Neuronal stem cell (in vitro differentiated cells): ENCODE measurements around the gene TAF11.
A peak's percentile ranks its signal among the peaks of the same experiment; 100 is the strongest.

Experiments used
- DNase-seq: peaks from one replicate; pipeline ENCODE4 v3.0.0-alpha.2; 2013; ENCODE audit warnings: low spot score
- H2AFZ ChIP-seq: one replicate; pipeline ENCODE4 v1.6.1; 2013; ENCODE audit warnings: mild to moderate bottlenecking, low read length, inconsistent platforms
- H2AK5ac ChIP-seq: 2 replicates; pipeline ENCODE4 v1.6.1; 2013; ENCODE audit warnings: low read depth, mild to moderate bottlenecking, inconsistent platforms, low read length, moderate library complexity, mixed read lengths
- H2BK120ac ChIP-seq: 2 replicates; pipeline ENCODE4 v1.6.1; 2013; ENCODE audit warnings: low read depth, mild to moderate bottlenecking, inconsistent platforms, low read length, moderate library complexity, mixed read lengths
- H2BK12ac ChIP-seq: one replicate; pipeline ENCODE4 v1.6.1; 2013; ENCODE audit warnings: low read length, inconsistent platforms
- H2BK15ac ChIP-seq: 2 replicates; pipeline ENCODE4 v1.6.1; 2013; ENCODE audit warnings: mild to moderate bottlenecking, low read length, inconsistent platforms, mixed read lengths
- H2BK5ac ChIP-seq: one replicate; pipeline ENCODE4 v1.6.1; 2013; ENCODE audit warnings: inconsistent platforms, mild to moderate bottlenecking, low read length, moderate library complexity
- H3K14ac ChIP-seq: one replicate; pipeline ENCODE4 v1.6.1; 2013; ENCODE audit warnings: low read length, inconsistent platforms
- H3K18ac ChIP-seq: 2 replicates; pipeline ENCODE4 v1.6.1; 2013; ENCODE audit warnings: low read length, inconsistent platforms
- H3K23ac ChIP-seq: 2 replicates; pipeline ENCODE4 v1.6.1; 2013; ENCODE audit warnings: low read depth, mild to moderate bottlenecking, mixed read lengths, low read length, inconsistent platforms; ENCODE audit not compliant: poor library complexity
- H3K27ac ChIP-seq: replicated peaks from 3 replicates; pipeline ENCODE4 v1.5.1; 2013; ENCODE audit warnings: low read length, inconsistent platforms
- H3K27me3 ChIP-seq, 3 experiments: 2 replicates each; pipeline ENCODE4 v1.6.1; 2013; ENCODE audit warnings: low read length in 3 of 3, mild to moderate bottlenecking in 2 of 3, inconsistent platforms in 1 of 3, low read depth in 1 of 3, mixed read lengths in 1 of 3, moderate library complexity in 1 of 3; ENCODE audit not compliant: control insufficient read depth in 3 of 3, insufficient read depth in 3 of 3
- H3K36me3 ChIP-seq, 2 donors: replicated peaks in 1 of 2; 2 replicates each; pipeline ENCODE4 v1.6.1; 2013; ENCODE audit warnings: low read length in 2 of 2; ENCODE audit not compliant: control insufficient read depth in 2 of 2, insufficient read depth in 2 of 2
- H3K4ac ChIP-seq: 2 replicates; pipeline ENCODE4 v1.6.1; 2013; ENCODE audit warnings: inconsistent platforms, mild to moderate bottlenecking, low read length, moderate library complexity
- H3K4me1 ChIP-seq, 2 donors: 1 replicate in 1 of 2; 2 replicates in 1 of 2; pipeline ENCODE4 v1.6.1; 2013; ENCODE audit warnings: low read length in 2 of 2, low read depth in 1 of 2; ENCODE audit not compliant: control insufficient read depth in 2 of 2, insufficient read depth in 1 of 2
- H3K4me2 ChIP-seq: one replicate; pipeline ENCODE4 v1.6.1; 2013; ENCODE audit warnings: mild to moderate bottlenecking, low read length, inconsistent platforms; ENCODE audit not compliant: insufficient read depth, poor library complexity, severe bottlenecking
- H3K4me3 ChIP-seq, 2 donors: 2 replicates each; pipeline ENCODE4 v1.5.1; 2013; ENCODE audit warnings: low read length in 2 of 2, mild to moderate bottlenecking in 2 of 2, inconsistent platforms in 1 of 2, moderate library complexity in 1 of 2
- H3K79me1 ChIP-seq: one replicate; pipeline ENCODE4 v1.6.1; 2013; ENCODE audit warnings: low read depth, mild to moderate bottlenecking, inconsistent platforms, low read length, moderate library complexity
- H3K9ac ChIP-seq: one replicate; pipeline ENCODE4 v1.6.1; 2013; ENCODE audit warnings: mild to moderate bottlenecking, low read depth, low read length, inconsistent platforms; ENCODE audit not compliant: poor library complexity
- H3K9me3 ChIP-seq, 2 donors: replicated peaks in 1 of 2; 2 replicates each; pipeline versions ENCODE3 to v1.6.1; 2013; ENCODE audit warnings: low read length in 2 of 2, mild to moderate bottlenecking in 2 of 2, inconsistent platforms in 1 of 2, low read depth in 1 of 2, mixed read lengths in 1 of 2, moderate library complexity in 1 of 2; ENCODE audit not compliant: control insufficient read depth in 2 of 2, insufficient read depth in 1 of 2
- H4K8ac ChIP-seq: one replicate; pipeline ENCODE4 v1.6.1; 2013; ENCODE audit warnings: low read depth, mild to moderate bottlenecking, inconsistent platforms, low read length, moderate library complexity
- H4K91ac ChIP-seq: one replicate; pipeline ENCODE4 v1.6.1; 2013; ENCODE audit warnings: low read length, low read depth, mild to moderate bottlenecking, inconsistent platforms; ENCODE audit not compliant: poor library complexity
- WGBS, 2 donors: extraction: QIAGEN DNeasy Blood & Tissue Kit; methylation state at CpG; one replicate each; pipeline ENCODE4 v1.1.7; 2013; ENCODE audit warnings: missing lambda C conversion rate in 2 of 2, mixed read lengths in 1 of 2; ENCODE audit not compliant: insufficient read length in 2 of 2, insufficient replicate concordance in 1 of 2; ENCODE audit errors: extremely low coverage in 2 of 2; 5-methylcytosine and 5-hydroxymethylcytosine counted together

Gene TAF11

DNA sequence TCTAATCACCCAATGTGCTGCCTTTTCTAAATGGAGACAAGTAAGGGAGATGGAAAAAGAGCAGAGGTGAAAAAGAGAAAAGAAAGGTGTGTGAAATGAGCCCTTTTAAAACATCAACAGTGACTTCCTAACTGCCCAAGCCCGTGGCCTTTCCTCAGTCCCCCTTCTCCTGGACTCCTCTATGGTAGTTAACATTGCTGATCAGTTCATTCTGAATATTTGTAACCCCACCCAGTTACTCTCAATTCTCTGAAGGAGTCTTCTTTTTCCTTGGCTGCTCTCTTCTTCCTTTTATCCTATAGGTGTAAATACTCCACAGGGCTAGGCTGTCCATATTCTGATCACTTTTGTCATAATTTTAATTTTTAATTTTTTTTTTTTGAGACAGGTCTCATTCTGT, 27.1 kb downstream of the TAF11 start:
- Histone ChIP-seq H3K36me3 (peaks cover 29 to 89% of the 10 kb centered on the region in 2 donors), H3K27me3 (no peaks in the 10 kb centered on the region), H3K9ac (no peak overlapping the region), H2BK5ac (no peak overlapping the region), H3K23ac (no peak overlapping the region), H3K18ac (no peak overlapping the region), H3K14ac (no peak overlapping the region), H2AK5ac (no peak overlapping the region), H3K4me3 (no peak overlapping the region), H3K27ac (no peak overlapping the region), H4K8ac (no peak overlapping the region), H2AFZ (no peak overlapping the region), H3K4me2 (no peak overlapping the region), H4K91ac (no peak overlapping the region), H3K79me1 (no peaks in the 10 kb centered on the region), H3K9me3 (no peaks in the 10 kb centered on the region), H2BK120ac (no peak overlapping the region), H2BK12ac (no peak overlapping the region), H3K4me1 (no peaks in the 10 kb centered on the region), H3K4ac (no peak overlapping the region), H2BK15ac (no peak overlapping the region)
- WGBS, 2 donors = no CpG with 5 or more reads among the region's 1 CpG
- no peak for DNase-seq

DNA sequence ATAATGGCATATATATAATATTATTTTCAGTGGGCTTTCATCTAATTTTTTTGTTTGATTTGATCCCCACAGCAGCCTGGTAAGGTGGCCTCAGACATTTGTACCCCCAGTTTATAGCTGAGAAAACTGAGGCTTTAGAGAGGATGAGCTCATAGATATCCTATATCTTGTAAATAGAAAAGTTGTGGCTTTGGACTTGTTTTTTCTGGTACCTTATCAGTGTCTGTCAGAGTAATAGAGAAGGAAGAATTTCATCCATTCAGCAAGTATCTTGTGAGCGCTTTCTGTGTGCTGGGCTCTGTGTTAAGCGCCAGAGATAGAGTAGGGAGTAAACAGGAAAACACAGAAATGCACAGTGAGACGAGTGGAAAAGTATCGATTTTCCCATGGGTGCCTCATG, 27.9 kb downstream of the TAF11 start:
- Histone ChIP-seq H3K4ac (no peak overlapping the region), H3K4me2 (no peak overlapping the region), H3K14ac (no peak overlapping the region), H3K27me3 (no peaks in the 10 kb centered on the region), H2BK5ac (no peak overlapping the region), H3K18ac (no peak overlapping the region), H3K79me1 (no peaks in the 10 kb centered on the region), H2AK5ac (no peak overlapping the region), H2AFZ (no peak overlapping the region), H3K4me3 (no peak overlapping the region), H3K27ac (no peak overlapping the region), H4K91ac (no peak overlapping the region), H4K8ac (no peak overlapping the region), H2BK12ac (no peak overlapping the region), H2BK120ac (no peak overlapping the region), H2BK15ac (no peak overlapping the region), H3K9ac (no peak overlapping the region), H3K4me1 (no peaks in the 10 kb centered on the region), H3K23ac (no peak overlapping the region), H3K36me3 (peaks cover 29 to 90% of the 10 kb centered on the region in 2 donors), H3K9me3 (no peaks in the 10 kb centered on the region)
- DNase-seq = no peak
- WGBS, 2 donors = no CpG with 5 or more reads among the region's 4 CpGs

DNA sequence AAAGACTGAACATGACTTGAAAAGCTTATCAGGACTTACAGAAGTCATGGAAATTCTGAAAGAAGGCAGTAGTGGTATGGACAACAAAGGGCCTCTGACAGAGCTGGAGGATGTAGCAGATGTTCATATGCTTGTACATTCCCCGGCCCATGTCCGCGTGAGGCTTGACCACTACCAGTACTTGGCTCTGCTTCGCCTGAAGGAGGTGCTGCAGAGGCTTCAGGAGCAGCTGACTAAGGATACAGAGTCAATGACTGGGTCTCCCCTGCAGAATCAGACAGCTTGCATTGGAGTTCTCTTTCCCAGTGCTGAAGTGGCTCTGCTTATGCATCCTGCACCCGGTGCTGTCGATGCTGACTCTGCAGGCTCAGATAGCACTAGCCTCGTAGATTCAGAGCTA, 29.2 kb downstream of the TAF11 start:
- Histone ChIP-seq H3K27ac (no peak overlapping the region), H3K4me2 (no peak overlapping the region), H2AFZ (no peak overlapping the region), H2AK5ac (no peak overlapping the region), H3K23ac (peak overlapping the region; percentile 28), H4K91ac (no peak overlapping the region), H3K79me1 (no peaks in the 10 kb centered on the region), H3K27me3 (no peaks in the 10 kb centered on the region), H2BK5ac (no peak overlapping the region), H3K18ac (no peak overlapping the region), H2BK120ac (no peak overlapping the region), H3K4ac (no peak overlapping the region), H3K36me3 (peaks cover 27 to 85% of the 10 kb centered on the region in 2 donors), H2BK12ac (no peak overlapping the region), H2BK15ac (no peak overlapping the region), H3K9ac (no peak overlapping the region), H3K4me3 (no peak overlapping the region), H3K4me1 (no peaks in the 10 kb centered on the region), H3K9me3 (no peaks in the 10 kb centered on the region), H4K8ac (no peak overlapping the region), H3K14ac (no peak overlapping the region)
- no peak for DNase-seq
- no CpG with 5 or more reads among the region's 7 CpGs for WGBS, 2 donors

DNA sequence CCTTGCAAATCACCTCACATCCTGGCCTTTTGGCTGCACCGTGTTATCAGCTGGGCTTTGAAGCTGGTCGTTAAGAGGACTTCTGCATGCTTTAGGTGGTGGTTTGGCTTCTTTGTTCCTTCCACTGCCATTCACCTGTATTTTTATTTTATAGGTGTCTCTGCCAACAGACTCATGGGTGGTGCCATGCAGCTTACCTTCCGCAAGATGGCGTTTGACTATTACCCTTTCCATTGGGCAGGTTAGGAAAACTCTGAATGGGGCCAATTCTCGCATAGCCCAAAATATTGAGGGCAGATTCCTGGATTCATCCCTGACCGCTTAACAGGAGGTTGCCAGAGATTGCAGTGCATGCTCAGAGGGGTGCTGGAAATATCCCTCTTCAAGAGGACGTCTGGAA, 32.4 kb downstream of the TAF11 start:
- Histone ChIP-seq H3K4me1 (no peaks in the 10 kb centered on the region), H3K9ac (no peak overlapping the region), H2BK15ac (no peak overlapping the region), H4K8ac (no peak overlapping the region), H3K9me3 (no peaks in the 10 kb centered on the region), H2BK120ac (no peak overlapping the region), H3K18ac (no peak overlapping the region), H3K23ac (no peak overlapping the region), H2AK5ac (no peak overlapping the region), H3K14ac (no peak overlapping the region), H3K4ac (no peak overlapping the region), H3K36me3 (peaks cover 31 to 93% of the 10 kb centered on the region in 2 donors), H4K91ac (no peak overlapping the region), H3K4me2 (no peak overlapping the region), H3K79me1 (no peaks in the 10 kb centered on the region), H2BK12ac (no peak overlapping the region), H3K27ac (no peak overlapping the region), H2BK5ac (no peak overlapping the region), H3K4me3 (no peak overlapping the region), H2AFZ (no peak overlapping the region), H3K27me3 (no peaks in the 10 kb centered on the region)
- WGBS, 2 donors = no CpG with 5 or more reads among the region's 7 CpGs
- DNase-seq = no peak
